NCI-H524 (cell line): Measurements from ENCODE around the gene CLIC4.

Source experiments
- DNase-seq, 2 experiments: peaks; one replicate each; lab custom pipeline; 2025; lab: John Stamatoyannopoulos, UW

The CLIC4 gene

DNA sequence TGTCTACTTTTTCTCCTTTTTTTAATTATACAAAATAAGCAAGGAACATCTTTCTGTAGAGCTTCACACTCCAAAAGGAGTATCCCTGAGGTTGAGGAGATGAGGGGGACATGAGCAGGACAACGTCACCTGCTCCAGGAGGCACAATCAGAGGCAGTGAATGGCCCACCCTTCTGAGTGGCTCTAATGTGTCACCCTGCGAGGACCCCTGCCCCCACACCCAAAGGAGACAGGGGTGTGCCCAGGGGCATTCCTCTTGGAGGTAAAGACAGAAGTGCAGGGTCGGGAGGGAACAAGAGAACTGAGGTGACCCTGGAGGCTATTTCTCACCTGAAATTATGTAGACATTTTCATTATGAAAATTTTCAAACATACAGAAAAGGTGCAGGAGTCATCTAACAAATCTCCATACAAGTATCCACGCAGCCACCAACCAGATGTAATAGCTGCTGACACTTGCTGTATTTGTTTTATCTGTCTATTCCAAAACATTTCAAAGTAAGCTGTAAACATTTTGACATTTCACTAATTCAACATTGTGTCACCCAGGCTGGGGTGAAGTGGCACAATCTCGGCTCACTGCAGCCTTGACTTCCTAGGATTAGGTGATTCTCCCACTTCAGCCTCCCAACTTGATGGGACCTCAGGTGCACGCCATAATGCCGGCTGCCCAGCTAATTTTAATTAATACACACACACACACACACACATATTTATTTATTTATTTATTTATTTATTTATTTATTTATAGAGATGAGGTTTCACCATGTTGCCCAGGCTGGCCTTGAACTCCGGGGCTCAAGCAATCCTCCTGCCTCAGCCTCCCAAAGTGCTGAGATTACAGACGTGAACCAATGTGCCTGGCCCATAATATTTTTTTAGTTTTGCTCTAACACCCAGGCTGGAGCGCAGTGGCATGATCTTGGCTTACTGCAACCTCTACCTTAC is 114.1 kb downstream of the CLIC4 start:
- no peak for DNase-seq

GRCh38 chr1:24860841-24861240 is 115.6 kb downstream of the CLIC4 start:
- DNase-seq = no peak

DNA sequence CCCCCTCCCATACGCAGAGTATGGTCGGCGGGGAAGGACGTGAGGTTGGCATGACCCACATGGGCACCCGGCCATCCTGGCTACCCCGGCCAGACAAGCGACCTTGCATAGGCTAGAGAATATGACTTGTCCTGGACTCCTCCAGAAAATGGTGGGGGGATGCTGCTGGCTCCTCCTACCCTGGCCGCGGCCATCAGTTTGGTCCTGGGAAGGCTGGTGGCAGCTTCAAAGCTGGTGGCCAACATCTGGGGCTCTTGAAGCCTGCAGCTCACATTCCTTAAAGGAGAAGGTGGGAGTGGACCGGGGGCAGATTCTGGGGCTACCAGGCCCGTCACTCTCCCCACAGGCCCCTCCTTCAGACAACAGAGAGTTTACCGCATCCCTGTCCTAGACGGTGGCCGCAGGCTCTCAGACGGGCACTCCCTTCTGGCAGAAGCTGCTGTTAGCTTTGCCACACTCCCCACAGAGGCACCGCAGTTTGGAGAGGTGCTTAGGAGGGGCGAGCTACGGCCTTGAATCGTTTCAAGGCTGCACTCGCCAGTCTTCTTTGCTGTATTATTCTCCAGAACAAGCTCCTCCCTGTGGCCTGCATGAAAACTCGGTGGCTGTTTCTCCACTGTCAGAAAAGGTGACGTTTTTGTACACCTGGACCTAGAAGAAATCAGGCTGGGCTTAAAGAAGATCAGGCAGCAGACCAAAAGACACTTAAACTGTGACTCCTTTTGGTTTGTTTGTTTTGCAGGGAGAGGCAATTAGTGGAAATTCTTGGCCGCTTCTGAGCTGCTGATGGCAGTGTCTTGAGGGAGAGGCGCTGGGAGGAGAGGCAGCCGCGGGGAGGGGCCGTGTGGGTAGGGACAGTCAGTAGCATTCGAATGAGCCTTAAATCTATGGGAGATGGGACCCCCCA is 116.8 kb downstream of the CLIC4 start:
- DNase-seq = no peak

- DNase-seq = no peak
Observed at GRCh38 chr1:24862775-24863483, 117.7 kb downstream of the CLIC4 start.

GRCh38 chr1:24864370-24864777 is 119.1 kb downstream of the CLIC4 start:
- DNase-seq = no peak

- no peak for DNase-seq
Observed at GRCh38 chr1:24865168-24865567, 119.9 kb downstream of the CLIC4 start.

- DNase-seq = no peak
Observed at GRCh38 chr1:24865587-24865986, 120.3 kb downstream of the CLIC4 start.

DNA sequence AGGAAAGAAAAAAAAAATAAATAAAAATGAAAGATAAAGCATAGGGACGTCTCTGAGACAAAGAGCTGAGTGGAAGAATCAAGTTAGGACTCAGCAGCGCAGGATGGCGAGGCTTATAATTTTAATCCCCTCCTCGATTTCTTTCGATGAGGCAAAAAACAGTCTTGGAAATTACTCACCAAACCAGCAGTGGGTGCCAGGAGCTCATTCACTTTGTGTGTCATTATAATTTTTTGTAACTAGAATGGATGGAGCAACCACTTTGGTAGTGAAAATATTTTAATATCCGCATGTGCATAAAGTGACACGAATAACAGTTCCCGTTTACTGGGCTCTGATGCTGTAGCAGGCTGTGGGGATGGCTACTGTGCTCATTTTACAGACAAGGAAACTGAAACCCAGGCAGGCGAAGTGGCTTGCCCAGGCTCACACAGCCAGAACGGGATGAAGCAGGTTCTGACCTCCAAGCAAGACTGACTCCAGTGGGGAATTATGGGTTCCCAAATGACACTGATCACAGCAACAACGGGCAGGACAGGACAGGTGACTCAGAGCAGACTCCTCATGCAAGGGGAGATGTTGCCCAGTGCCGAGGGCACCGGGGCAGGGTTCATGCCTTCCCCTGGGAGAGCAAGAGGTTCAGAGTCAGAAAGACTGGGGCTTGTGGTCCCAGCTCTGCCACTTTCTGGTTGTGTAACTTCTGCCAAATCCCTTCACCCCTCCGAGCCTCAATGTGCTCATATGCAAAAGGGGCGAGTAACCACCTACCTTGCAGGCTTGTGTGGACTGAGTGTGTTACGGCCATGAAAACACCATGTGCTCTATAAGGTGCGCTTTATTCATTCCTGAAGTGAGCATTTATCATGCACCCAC is 121.2 kb downstream of the CLIC4 start:
- DNase-seq = no peak

DNA sequence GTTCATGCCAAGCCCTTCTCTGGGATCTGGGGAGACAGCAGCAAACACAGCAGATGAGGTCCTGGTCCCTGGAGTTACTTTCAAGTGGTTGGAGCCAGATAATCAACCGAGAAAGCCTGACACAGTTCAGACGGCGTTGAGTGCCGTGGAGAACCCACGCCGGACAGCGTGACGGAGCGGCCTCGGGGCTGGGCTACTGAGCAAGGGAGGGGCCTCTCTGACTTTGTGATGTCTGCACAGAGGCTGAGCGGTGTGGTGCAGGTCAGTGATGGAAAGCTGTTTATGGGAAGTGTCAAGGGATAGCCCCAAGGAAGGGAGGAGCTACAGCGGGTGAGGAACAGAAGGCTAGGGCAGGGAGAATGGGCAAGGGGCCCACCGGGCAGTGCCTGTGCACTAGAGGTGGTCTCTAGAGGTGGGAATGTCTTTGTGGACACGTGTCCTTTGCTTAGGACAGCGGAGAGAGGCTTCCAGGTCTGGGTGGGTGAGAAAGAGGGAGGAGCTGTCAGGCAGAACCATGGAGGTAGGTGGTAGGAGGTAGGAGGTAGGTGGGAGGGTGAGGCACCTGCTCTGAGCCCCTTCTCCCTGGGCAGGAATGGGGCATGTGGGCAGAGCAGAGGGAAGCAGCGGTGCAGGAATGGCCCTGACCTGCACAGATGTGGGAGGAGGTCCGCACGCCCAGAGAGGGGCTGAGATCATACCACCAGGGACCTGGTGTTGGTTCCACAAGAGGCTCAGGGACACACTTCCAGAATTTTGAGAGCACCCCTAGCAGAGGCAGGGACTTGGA is 122.0 kb downstream of the CLIC4 start:
- DNase-seq = no peak

- no peak for DNase-seq
Observed at GRCh38 chr1:24868016-24868875, 123.0 kb downstream of the CLIC4 start.

- no peak for DNase-seq
Observed at GRCh38 chr1:24870551-24871195, 125.4 kb downstream of the CLIC4 start.

- DNase-seq = no peak
Observed at GRCh38 chr1:24871306-24871901, 126.2 kb downstream of the CLIC4 start.

DNA sequence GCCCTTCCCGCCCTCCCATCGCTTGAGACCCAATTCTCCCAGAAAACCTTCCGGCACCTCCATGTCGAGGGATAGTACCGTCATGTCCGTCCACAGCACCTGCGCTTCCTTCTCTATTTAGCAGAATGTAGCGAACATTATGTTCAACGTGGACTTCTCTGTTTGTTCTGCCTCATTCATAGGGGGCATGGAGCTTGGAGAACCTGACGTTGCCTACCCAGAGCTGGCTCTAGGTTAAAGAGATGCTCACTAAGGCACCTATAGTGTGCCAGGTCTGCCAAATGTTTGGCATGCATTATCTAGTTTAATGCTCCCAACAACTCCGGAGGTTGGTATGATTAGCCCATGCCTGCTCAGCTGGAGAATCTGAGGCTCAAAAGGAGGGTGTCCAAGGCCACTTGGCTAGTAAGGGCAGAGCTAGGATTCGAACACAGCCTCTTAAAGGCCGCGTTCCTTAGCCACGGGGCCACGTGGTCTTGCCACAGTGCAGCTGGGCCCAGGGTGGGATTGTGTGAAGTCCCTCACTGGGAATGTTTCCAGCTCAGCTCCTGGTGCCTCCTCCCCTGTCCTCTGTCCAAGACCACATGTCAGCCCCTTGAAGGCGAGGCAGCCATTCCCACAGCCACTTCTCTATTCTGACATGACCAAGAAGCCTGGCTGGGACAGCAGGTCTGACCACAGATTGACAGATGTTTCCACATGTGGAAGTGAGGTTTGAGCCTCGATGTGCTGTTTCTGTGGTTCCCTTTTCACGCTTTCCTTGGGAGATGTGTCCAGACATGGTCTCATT is 127.0 kb downstream of the CLIC4 start:
- no peak for DNase-seq

DNA sequence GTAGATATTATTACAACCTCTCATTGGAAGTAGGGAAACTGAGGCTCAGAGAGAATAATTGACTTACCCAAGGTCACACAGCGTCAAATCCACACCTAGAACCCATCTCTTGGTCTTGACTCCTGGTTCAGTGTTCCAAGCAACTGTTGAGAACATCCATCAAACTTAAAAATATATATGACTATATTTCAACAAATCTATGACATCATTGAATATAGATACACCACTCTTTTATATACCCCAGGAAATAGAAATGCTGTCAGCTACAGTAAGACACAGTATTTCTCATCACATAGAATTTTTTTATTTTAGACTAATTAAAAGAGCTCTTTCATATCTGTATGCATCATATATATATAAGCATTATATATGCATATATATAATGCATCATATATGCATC is 127.9 kb downstream of the CLIC4 start:
- DNase-seq = no peak

- no peak for DNase-seq
Observed at GRCh38 chr1:24874056-24874455, 128.8 kb downstream of the CLIC4 start.

DNA sequence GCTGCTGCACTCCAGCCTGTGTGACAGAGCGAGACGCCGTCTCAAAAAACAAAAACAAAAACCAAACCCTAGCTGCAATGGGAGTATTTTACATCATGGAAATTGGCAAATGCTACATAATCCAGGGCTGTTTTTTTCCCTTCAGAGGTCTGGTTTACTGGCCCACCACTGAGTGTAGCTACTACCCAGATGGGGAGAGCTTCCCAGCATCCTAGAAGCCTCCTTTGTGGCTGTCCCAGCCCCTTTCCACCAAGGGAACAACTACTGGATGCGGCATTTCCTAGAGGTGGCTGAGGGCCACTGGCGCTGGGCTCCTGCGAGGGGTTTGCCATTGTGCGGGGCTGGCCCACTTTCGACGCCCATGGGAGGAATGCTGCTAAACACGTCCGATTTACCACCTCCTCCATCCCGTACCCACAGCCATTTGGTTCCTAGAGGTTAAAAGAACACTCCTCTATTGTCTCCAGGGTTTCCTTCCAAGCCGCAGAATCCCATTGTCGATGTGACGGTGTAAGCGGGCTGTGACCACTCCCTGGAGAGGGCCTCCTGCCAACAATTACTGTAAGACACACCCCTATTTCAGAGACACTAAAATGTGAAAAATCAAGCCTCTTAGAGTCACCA is 129.5 kb downstream of the CLIC4 start:
- DNase-seq = no peak

GRCh38 chr1:24875257-24875656 is 130.0 kb downstream of the CLIC4 start:
- no peak for DNase-seq
